OCI-LY1 (cell line): ENCODE data around the gene CHST6.
A peak's percentile ranks its signal among the peaks of the same experiment; 100 is the strongest.

Experiments used
- H2AFZ ChIP-seq: fragments of 200-600 bp; sonication (generic), shearing (Covaris generic); 2 replicates; pipeline ENCODE4 v1.6.0; 2014; ENCODE audit warnings: antibody characterized with exemption, mild to moderate bottlenecking, low read length
- H3F3A ChIP-seq: fragments of 200-600 bp; sonication (generic), shearing (Covaris generic); 2 replicates; pipeline ENCODE4 v1.6.0; 2014; ENCODE audit warnings: mild to moderate bottlenecking, antibody characterized with exemption, low read length, moderate library complexity; ENCODE audit not compliant: insufficient read depth
- H3K27ac ChIP-seq: fragments of 200-600 bp; sonication (generic); 2 replicates; pipeline ENCODE4 v1.5.1; 2014; ENCODE audit warnings: low read length, mixed run types, mild to moderate bottlenecking, low read depth; ENCODE audit not compliant: poor library complexity, severe bottlenecking
- H3K27me3 ChIP-seq: fragments of 200-600 bp; sonication (generic); 2 replicates; pipeline ENCODE4 v1.6.0; 2014; ENCODE audit warnings: antibody characterized with exemption, mild to moderate bottlenecking, low read length, moderate library complexity; ENCODE audit not compliant: insufficient read depth
- H3K36me3 ChIP-seq: fragments of 200-600 bp; sonication (generic); 2 replicates; pipeline ENCODE4 v1.6.1; 2014; ENCODE audit warnings: mild to moderate bottlenecking, antibody characterized with exemption, low read length, moderate library complexity, mixed read lengths; ENCODE audit not compliant: insufficient read depth
- H3K4me1 ChIP-seq: fragments of 200-600 bp; sonication (generic); 2 replicates; pipeline ENCODE4 v1.5.1; 2014; ENCODE audit warnings: mild to moderate bottlenecking, low read length, moderate library complexity; ENCODE audit not compliant: insufficient read depth, severe bottlenecking
- H3K4me2 ChIP-seq: fragments of 200-600 bp; sonication (generic), shearing (Covaris generic); 2 replicates; pipeline ENCODE4 v1.6.1; 2014; ENCODE audit warnings: low read length
- H3K4me3 ChIP-seq: fragments of 200-600 bp; sonication (generic); 2 replicates; pipeline ENCODE4 v1.5.1; 2014; ENCODE audit warnings: low read length, low read depth, mild to moderate bottlenecking, mixed read lengths; ENCODE audit not compliant: poor library complexity, severe bottlenecking
- H3K79me2 ChIP-seq: fragments of 200-600 bp; shearing (Covaris generic); 2 replicates; pipeline ENCODE4 v1.6.1; 2016; ENCODE audit warnings: mixed run types, low read length, mixed read lengths; ENCODE audit not compliant: insufficient read depth
- H3K9ac ChIP-seq: fragments of 200-600 bp; sonication (generic), shearing (Covaris generic); 2 replicates; pipeline ENCODE4 v1.6.1; 2014; ENCODE audit warnings: mild to moderate bottlenecking, low read length, mixed read lengths
- H3K9me2 ChIP-seq: fragments of 200-600 bp; sonication (generic), shearing (Covaris generic); 2 replicates; pipeline ENCODE4 v1.6.1; 2014; ENCODE audit warnings: low read depth, mild to moderate bottlenecking, low read length, mixed read lengths
- H3K9me3 ChIP-seq: fragments of 200-600 bp; shearing (Covaris generic); 2 replicates; pipeline ENCODE4 v1.6.1; 2014; ENCODE audit warnings: low read length, mixed read lengths
- H4K20me1 ChIP-seq: fragments of 200-600 bp; sonication (generic), shearing (Covaris generic); 2 replicates; pipeline ENCODE4 v1.6.0; 2016; ENCODE audit warnings: mild to moderate bottlenecking, low read length; ENCODE audit not compliant: insufficient read depth
- CTCF ChIP-seq: fragments of 200-600 bp; sonication (generic), shearing (Covaris generic); IDR thresholded peaks from 2 replicates; pipeline ENCODE4 v1.5.1; 2017; ENCODE audit warnings: mild to moderate bottlenecking, antibody characterized with exemption, low read length, moderate library complexity, mixed read lengths
- EZH2 ChIP-seq: fragments of 200-600 bp; sonication (generic), shearing (Covaris generic); IDR thresholded peaks from 2 replicates; pipeline ENCODE4 v1.8.0; 2017; ENCODE audit warnings: borderline replicate concordance, mixed run types, mild to moderate bottlenecking, antibody characterized with exemption, low read length, moderate library complexity, mixed read lengths

The CHST6 gene

GRCh38 chr16:75475420-75475847 is 19.8 kb downstream of the CHST6 start:
- no peak for TF ChIP-seq CTCF
- TF ChIP-seq EZH2: no peak
- no peak overlapping the region for H3K27ac ChIP-seq
- no peaks in the 10 kb centered on the region for H3K27me3 ChIP-seq
- no peaks in the 10 kb centered on the region for H3F3A ChIP-seq
- H3K36me3 ChIP-seq: no peaks in the 10 kb centered on the region
- H3K4me3 ChIP-seq: no peak overlapping the region
- H3K4me1 ChIP-seq: no peaks in the 10 kb centered on the region
- no peak overlapping the region for H2AFZ ChIP-seq
- H3K4me2 ChIP-seq: no peak overlapping the region
- no peaks in the 10 kb centered on the region for H3K79me2 ChIP-seq
- H3K9me2 ChIP-seq: no peaks in the 10 kb centered on the region
- H3K9me3 ChIP-seq: no peaks in the 10 kb centered on the region
- no peaks in the 10 kb centered on the region for H4K20me1 ChIP-seq
- no peak overlapping the region for H3K9ac ChIP-seq

- Histone ChIP-seq H2AFZ (no peak overlapping the region), H3K9ac (no peak overlapping the region), H3K4me3 (no peak overlapping the region), H3K9me3 (no peaks in the 10 kb centered on the region), H3K4me1 (no peaks in the 10 kb centered on the region), H3K27ac (no peak overlapping the region), H3K36me3 (no peaks in the 10 kb centered on the region), H4K20me1 (no peaks in the 10 kb centered on the region), H3K79me2 (no peaks in the 10 kb centered on the region), H3F3A (no peaks in the 10 kb centered on the region), H3K4me2 (no peak overlapping the region), H3K9me2 (no peaks in the 10 kb centered on the region), H3K27me3 (no peaks in the 10 kb centered on the region)
- TF ChIP-seq EZH2 (no peak), CTCF (no peak)
Observed at GRCh38 chr16:75472908-75473877, 22.0 kb downstream of the CHST6 start.

- no peaks in the 10 kb centered on the region for H4K20me1 ChIP-seq
- no peaks in the 10 kb centered on the region for H3K4me1 ChIP-seq
- H3K27ac ChIP-seq: no peak overlapping the region
- no peak overlapping the region for H2AFZ ChIP-seq
- H3K9ac ChIP-seq: no peak overlapping the region
- no peaks in the 10 kb centered on the region for H3K36me3 ChIP-seq
- H3K4me2 ChIP-seq: no peak overlapping the region
- no peaks in the 10 kb centered on the region for H3K9me2 ChIP-seq
- no peak overlapping the region for H3K4me3 ChIP-seq
- H3F3A ChIP-seq: no peaks in the 10 kb centered on the region
- peak; percentile 85 for TF ChIP-seq CTCF
- no peak for TF ChIP-seq EZH2
- no peaks in the 10 kb centered on the region for H3K79me2 ChIP-seq
- H3K9me3 ChIP-seq: no peaks in the 10 kb centered on the region
- no peaks in the 10 kb centered on the region for H3K27me3 ChIP-seq
Observed at GRCh38 chr16:75471723-75472633, 23.3 kb downstream of the CHST6 start.
